SK-N-SH (cell line): Measurements from ENCODE around the gene HOXB5. TPM values are rescaled to one million over a fixed set of nuclear protein-coding genes. Genes with fewer than 3 reads are reported as not detected.

Source experiments
- CTCF ChIA-PET: fragments of 300-600, 350-600 bp; formaldehyde crosslinking; extraction: SDS; loops from one replicate; lab custom pipeline; 2021; lab: Yijun Ruan, JAX
- POLR2A ChIA-PET: fragments of 350-600 bp; sonication (Branson Sonifier 250); formaldehyde crosslinking; extraction: SDS; loops from one replicate; lab custom pipeline; 2020; ENCODE audit warnings: antibody characterized with exemption, inconsistent platforms; lab: Yijun Ruan, JAX
- DNase-seq: peaks from one replicate; pipeline ENCODE4 v3.0.0; 2012
- H2AFZ ChIP-seq: fragments of 200-600 bp; sonication (generic); 2 replicates; pipeline ENCODE4 v1.8.1; 2016; ENCODE audit warnings: antibody characterized with exemption, mild to moderate bottlenecking, low read depth
- H3F3A ChIP-seq: fragments of 200-600 bp; sonication (generic); replicated peaks from 2 replicates; pipeline ENCODE3; 2016; ENCODE audit warnings: antibody characterized with exemption, mild to moderate bottlenecking; ENCODE audit not compliant: insufficient read depth
- H3K27ac ChIP-seq, 2 experiments: fragments of 200-500 bp in 1 of 2; fragments of 200-600 bp in 1 of 2; sonication (Bioruptor generic) in 1 of 2; sonication (generic), shearing (Covaris generic) in 1 of 2; 2 replicates each; pipeline versions ENCODE4 v1.5.1 to v1.6.1; 2014 to 2016; ENCODE audit warnings: low read depth in 2 of 2, inconsistent platforms in 1 of 2, low read length in 1 of 2, mild to moderate bottlenecking in 1 of 2, mixed read lengths in 1 of 2
- H3K27me3 ChIP-seq: fragments of 200-600 bp; sonication (generic), shearing (Covaris generic); 2 replicates; pipeline ENCODE4 v1.6.1; 2016; ENCODE audit warnings: mixed run types; ENCODE audit not compliant: insufficient read depth
- H3K36me3 ChIP-seq, 2 experiments: fragments of 200-500 bp in 1 of 2; fragments of 200-600 bp in 1 of 2; sonication (Bioruptor generic) in 1 of 2; sonication (generic) in 1 of 2; replicated peaks in 1 of 2; 2 replicates each; pipeline versions ENCODE3 to v1.5.1; 2014 to 2016; ENCODE audit warnings: low read length in 1 of 2, mild to moderate bottlenecking in 1 of 2; ENCODE audit not compliant: insufficient read depth in 2 of 2, control insufficient read depth in 1 of 2
- H3K4me1 ChIP-seq, 2 experiments: fragments of 200-500 bp in 1 of 2; fragments of 200-600 bp in 1 of 2; sonication (Bioruptor generic) in 1 of 2; sonication (generic), shearing (Covaris generic) in 1 of 2; 2 replicates each; pipeline versions ENCODE4 v1.5.1 to v1.6.1; 2014 to 2016; ENCODE audit warnings: low read depth in 1 of 2, low read length in 1 of 2, mixed run types in 1 of 2; ENCODE audit not compliant: insufficient read depth in 2 of 2, control insufficient read depth in 1 of 2
- H3K4me2 ChIP-seq: fragments of 200-600 bp; sonication (generic), shearing (Covaris generic); 2 replicates; pipeline ENCODE4 v1.6.1; 2017; ENCODE audit warnings: mixed run types
- H3K4me3 ChIP-seq, 2 experiments: fragments of 200-500 bp in 1 of 2; fragments of 200-600 bp in 1 of 2; sonication (Bioruptor generic) in 1 of 2; sonication (generic), shearing (Covaris generic) in 1 of 2; 2 replicates each; pipeline versions ENCODE4 v1.5.1 to v1.8.1; 2014 to 2016; ENCODE audit warnings: low read depth in 2 of 2, inconsistent platforms in 1 of 2, low read length in 1 of 2, mild to moderate bottlenecking in 1 of 2, mixed read lengths in 1 of 2, moderate library complexity in 1 of 2
- H3K79me2 ChIP-seq: fragments of 200-600 bp; sonication (generic); 2 replicates; pipeline ENCODE4 v1.8.1; 2017; ENCODE audit warnings: mild to moderate bottlenecking; ENCODE audit not compliant: insufficient read depth
- H3K9ac ChIP-seq: fragments of 200-600 bp; sonication (generic); 2 replicates; pipeline ENCODE4 v1.6.1; 2017; ENCODE audit warnings: mixed run types
- H3K9me2 ChIP-seq: fragments of 200-600 bp; sonication (generic); 2 replicates; pipeline ENCODE4 v1.6.1; 2017; ENCODE audit warnings: mixed run types
- H3K9me3 ChIP-seq: fragments of 200-600 bp; sonication (generic); 2 replicates; pipeline ENCODE4 v1.6.1; 2017; ENCODE audit warnings: mixed run types, mild to moderate bottlenecking, moderate library complexity
- H4K20me1 ChIP-seq: fragments of 200-600 bp; sonication (generic); 2 replicates; pipeline ENCODE4 v1.6.1; 2017; ENCODE audit warnings: mild to moderate bottlenecking, mixed run types; ENCODE audit not compliant: insufficient read depth
- FOXM1 ChIP-seq: IDR thresholded peaks from 2 replicates; pipeline ENCODE4 v1.4.0; 2012; ENCODE audit warnings: low read depth, mild to moderate bottlenecking
- GABPA ChIP-seq: IDR thresholded peaks from 2 replicates; pipeline ENCODE4 v1.4.0; 2012; ENCODE audit warnings: low read depth, mild to moderate bottlenecking
- GATA2 ChIP-seq: sonication (generic); formaldehyde crosslinking; IDR thresholded peaks from 2 replicates; pipeline ENCODE4 v1.5.0; 2020; ENCODE audit warnings: mild to moderate bottlenecking, missing genetic modification reagents
- NFIC ChIP-seq: IDR thresholded peaks from 2 replicates; pipeline ENCODE4 v1.4.0; 2012; ENCODE audit warnings: borderline replicate concordance
- PBX3 ChIP-seq: IDR thresholded peaks from 2 replicates; pipeline ENCODE4; 2012
- USF2 ChIP-seq: fragments of 150-350 bp; IDR thresholded peaks from 2 replicates; pipeline ENCODE4 v1.6.1; 2017; ENCODE audit warnings: antibody characterized with exemption, low read length, low read depth, borderline replicate concordance
- ZBTB33 ChIP-seq: IDR thresholded peaks from 2 replicates; pipeline ENCODE4 v1.4.0; 2012; ENCODE audit warnings: low read depth, borderline replicate concordance
- WGBS: methylation state at CpG from one replicate; pipeline ENCODE4 v1.1.6; 2017; ENCODE audit warnings: low lambda C conversion rate; 5-methylcytosine and 5-hydroxymethylcytosine counted together
- polyA plus RNA-seq, 3 experiments: library from polyadenylated mRNA; depleted of rRNA; stranded (reverse); fragments of >200 nt; gene quantifications; 2 replicates each; pipeline ENCODE4 v1.2.3, GENCODE V29; 2012

Gene HOXB5
- polyA plus RNA-seq, 1 of the 3 experiments (the other 2 are of a cell fraction), result not detected

GRCh38 chr17:48588528-48588927, 5.1 kb downstream of the HOXB5 start:
- ChIA-PET CTCF (interaction anchor here (0.8 to 3.3 kb wide), 10 partner anchors 18 to 640 kb away, joined by 3 to 20 read pairs (median 4); partner anchors contain the start of gene CDK5RAP3), POLR2A (no interaction called here)
- no peaks in the 10 kb centered on the region for H4K20me1 ChIP-seq
- WGBS, result 13% methylated on average over 2 of the region's 2 CpGs
- H3K27me3 ChIP-seq, result peaks cover 100% of the 10 kb centered on the region
- no peak overlapping the region for H2AFZ ChIP-seq
- DNase-seq, result no peak
- no peak overlapping the region for H3K27ac ChIP-seq
- H3K9me3 ChIP-seq, result no peaks in the 10 kb centered on the region
- H3K9me2 ChIP-seq, result no peaks in the 10 kb centered on the region
- H3K4me1 ChIP-seq, result peaks cover 2 to 7% of the 10 kb centered on the region in 2 experiments; a peak in 1 of 4 replicates
- no peak overlapping the region for H3K9ac ChIP-seq
- no peaks in the 10 kb centered on the region for H3K36me3 ChIP-seq
- TF ChIP-seq USF2, result no peak
- no peak for TF ChIP-seq GATA2 (CRISPR knock-in tag)
- TF ChIP-seq GABPA, result no peak
- H3F3A ChIP-seq, result no peaks in the 10 kb centered on the region
- H3K4me3 ChIP-seq, result no peak overlapping the region
- no peaks in the 10 kb centered on the region for H3K79me2 ChIP-seq
- no peak overlapping the region for H3K4me2 ChIP-seq

DNA sequence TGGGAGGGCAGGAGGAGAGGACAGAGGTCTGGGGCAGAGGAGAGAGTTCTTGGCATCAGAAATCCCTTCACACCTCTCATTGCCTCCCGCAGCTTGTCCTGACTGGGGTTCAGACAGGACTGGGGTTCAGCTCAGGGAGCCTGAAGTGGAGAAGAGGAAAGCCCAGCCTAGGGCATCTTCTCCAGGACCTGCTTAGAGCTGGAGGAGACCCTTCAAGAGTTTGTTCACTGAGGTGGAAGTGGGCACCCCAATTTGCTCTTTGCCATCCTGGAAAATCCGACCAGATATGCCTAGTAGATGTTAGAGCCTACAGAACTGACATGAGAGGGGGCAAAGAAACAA, 5.5 kb downstream of the HOXB5 start:
- no peak overlapping the region for H3K9ac ChIP-seq
- no peak overlapping the region for H2AFZ ChIP-seq
- H3K79me2 ChIP-seq, result no peaks in the 10 kb centered on the region
- H3K9me3 ChIP-seq, result no peaks in the 10 kb centered on the region
- H3K27ac ChIP-seq, result no peak overlapping the region
- H3K9me2 ChIP-seq, result no peaks in the 10 kb centered on the region
- no peaks in the 10 kb centered on the region for H4K20me1 ChIP-seq
- ChIA-PET CTCF (interaction anchor here (0.8 to 3.3 kb wide), 11 partner anchors 25 to 639 kb away, joined by 3 to 20 read pairs (median 3); partner anchors contain the start of gene CDK5RAP3), POLR2A (no interaction called here)
- H3K4me2 ChIP-seq, result no peak overlapping the region
- DNase-seq, result no peak
- 16% methylated on average over 2 of the region's 2 CpGs for WGBS
- H3K4me1 ChIP-seq, result peaks cover 2 to 3% of the 10 kb centered on the region in 2 experiments; a peak in 1 of 4 replicates
- H3F3A ChIP-seq, result no peaks in the 10 kb centered on the region
- peaks cover 100% of the 10 kb centered on the region for H3K27me3 ChIP-seq
- H3K36me3 ChIP-seq, result no peaks in the 10 kb centered on the region
- H3K4me3 ChIP-seq, result no peak overlapping the region
- TF ChIP-seq FOXM1, result no peak
- no peak for TF ChIP-seq PBX3
- TF ChIP-seq ZBTB33, result no peak
- TF ChIP-seq NFIC, result no peak
